Right atrium auricular region (tissue), 2 donors: ENCODE data around the gene DOCK2. TPM values are rescaled to one million over a fixed set of nuclear protein-coding genes. Genes with fewer than 3 reads are reported as not detected.

ENCODE experiments used
- DNase-seq: peaks from one replicate; pipeline ENCODE4 v3.0.0-alpha.2; 2019; ENCODE audit warnings: low spot score
- H3K27ac ChIP-seq, 2 donors: fragments of 200-600 bp; sonication (generic); 1 replicate in 1 of 2; 2 replicates in 1 of 2; pipeline ENCODE4 v1.5.1; 2016 to 2019
- H3K27me3 ChIP-seq, 2 donors: fragments of 200-600 bp; sonication (generic); one replicate each; pipeline versions ENCODE4 v1.5.1 to v1.6.0; 2017 to 2019
- H3K36me3 ChIP-seq: fragments of 200-600 bp; sonication (generic); one replicate; pipeline ENCODE4 v1.5.1; 2016
- H3K4me1 ChIP-seq, 2 donors: fragments of 200-600 bp; sonication (generic); one replicate each; pipeline versions ENCODE4 v1.5.1 to v1.6.0; 2017 to 2019
- H3K4me3 ChIP-seq, 2 donors: fragments of 200-600 bp; sonication (generic); 1 replicate in 1 of 2; 2 replicates in 1 of 2; pipeline ENCODE4 v1.5.1; 2017 to 2019; ENCODE audit warnings: mild to moderate bottlenecking in 1 of 2, moderate library complexity in 1 of 2
- H3K9me3 ChIP-seq, 2 donors: fragments of 200-600 bp; sonication (generic); one replicate each; pipeline ENCODE4 v1.5.1; 2019
- total RNA-seq, 2 donors: library from RNA; depleted of rRNA; stranded (reverse); fragments of >200 nt; gene quantifications; one replicate each; pipeline ENCODE4 v1.1.0, GENCODE V29; 2016
- TF ChIP-seq, protein P1 (sequence below), 2 donors: fragments of 200-600 bp; sonication (generic); IDR thresholded peaks; one replicate each; pipeline ENCODE4 v1.5.1; 2019; ENCODE audit warnings: antibody characterized with exemption in 2 of 2

The DOCK2 gene
- total RNA-seq, 2 donors from 2014 or later = 3.7 to 5.4 TPM

DNA sequence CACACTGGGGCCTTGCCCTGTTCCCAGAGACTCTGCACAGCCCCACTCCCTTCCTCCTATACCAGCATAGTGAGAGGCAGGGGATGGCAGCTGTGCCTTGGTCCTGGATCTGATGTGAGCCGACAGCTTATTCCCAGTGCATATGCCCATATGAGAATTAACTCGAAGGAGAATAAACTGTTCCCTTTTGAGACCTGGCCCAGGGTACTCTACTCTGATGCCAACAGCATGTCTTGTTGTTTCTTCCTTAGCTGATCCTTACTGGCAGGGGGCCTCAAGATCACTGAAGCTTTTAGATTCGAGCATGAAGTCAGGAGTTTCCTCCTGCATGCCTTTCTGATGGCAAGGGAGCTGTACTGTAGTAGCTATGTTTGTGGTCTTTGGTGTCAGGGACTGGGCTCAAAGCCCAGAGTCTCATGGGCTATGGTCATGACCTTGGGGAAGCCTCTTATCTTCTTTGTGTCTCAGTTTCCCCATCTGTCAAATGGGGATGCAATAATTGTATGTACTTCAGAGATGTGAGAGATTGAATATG, 57.1 kb downstream of the DOCK2 start:
- H3K36me3 ChIP-seq = no peaks in the 10 kb centered on the region
- TF ChIP-seq, protein P1, sequence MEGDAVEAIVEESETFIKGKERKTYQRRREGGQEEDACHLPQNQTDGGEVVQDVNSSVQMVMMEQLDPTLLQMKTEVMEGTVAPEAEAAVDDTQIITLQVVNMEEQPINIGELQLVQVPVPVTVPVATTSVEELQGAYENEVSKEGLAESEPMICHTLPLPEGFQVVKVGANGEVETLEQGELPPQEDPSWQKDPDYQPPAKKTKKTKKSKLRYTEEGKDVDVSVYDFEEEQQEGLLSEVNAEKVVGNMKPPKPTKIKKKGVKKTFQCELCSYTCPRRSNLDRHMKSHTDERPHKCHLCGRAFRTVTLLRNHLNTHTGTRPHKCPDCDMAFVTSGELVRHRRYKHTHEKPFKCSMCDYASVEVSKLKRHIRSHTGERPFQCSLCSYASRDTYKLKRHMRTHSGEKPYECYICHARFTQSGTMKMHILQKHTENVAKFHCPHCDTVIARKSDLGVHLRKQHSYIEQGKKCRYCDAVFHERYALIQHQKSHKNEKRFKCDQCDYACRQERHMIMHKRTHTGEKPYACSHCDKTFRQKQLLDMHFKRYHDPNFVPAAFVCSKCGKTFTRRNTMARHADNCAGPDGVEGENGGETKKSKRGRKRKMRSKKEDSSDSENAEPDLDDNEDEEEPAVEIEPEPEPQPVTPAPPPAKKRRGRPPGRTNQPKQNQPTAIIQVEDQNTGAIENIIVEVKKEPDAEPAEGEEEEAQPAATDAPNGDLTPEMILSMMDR (IDR thresholded peaks at IDR 0.05) = no peak

DNA sequence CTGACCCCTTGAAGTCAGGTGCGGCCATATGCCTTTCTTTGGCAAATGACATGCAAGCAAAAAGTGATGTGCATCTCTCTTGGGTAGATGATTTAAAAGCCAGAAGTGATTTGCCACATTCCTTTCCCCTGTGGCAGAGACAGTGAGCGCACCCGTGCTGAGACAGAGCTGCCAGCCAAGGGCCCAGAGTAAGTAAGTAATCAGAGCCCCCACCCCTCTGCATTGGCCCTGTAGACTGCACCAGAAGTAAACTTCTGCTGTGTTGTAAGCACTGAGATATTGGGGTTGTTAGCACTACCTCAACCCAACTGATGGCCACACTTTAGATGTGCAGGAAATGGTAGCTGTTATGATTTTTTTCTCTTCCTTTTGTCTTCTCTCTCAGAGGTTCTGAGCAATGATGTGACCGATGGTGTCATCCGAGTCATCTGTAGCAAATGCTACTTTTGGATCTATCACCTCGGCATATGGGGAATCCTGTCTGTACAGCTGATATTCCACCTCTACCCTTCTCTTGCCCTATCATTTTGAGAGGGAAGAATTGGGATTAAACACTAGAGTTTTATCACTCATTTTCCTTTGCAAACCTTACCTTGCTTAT, 58.0 kb downstream of the DOCK2 start:
- no peak for DNase-seq
- TF ChIP-seq, protein P1 (IDR thresholded peaks at IDR 0.05) = no peak
- no peak overlapping the region for H3K4me3 ChIP-seq
- H3K9me3 ChIP-seq = no peaks in the 10 kb centered on the region
- no peak overlapping the region for H3K27ac ChIP-seq
- peaks cover 0 to 5% of the 10 kb centered on the region in 2 donors for H3K4me1 ChIP-seq
- H3K36me3 ChIP-seq = no peaks in the 10 kb centered on the region
- H3K27me3 ChIP-seq = no peaks in the 10 kb centered on the region

More for the DNA sequence above, 57.1 kb downstream of the DOCK2 start:
- H3K4me1 ChIP-seq = peaks cover 0 to 5% of the 10 kb centered on the region in 2 donors
- H3K27ac ChIP-seq = no peak overlapping the region
- no peak for DNase-seq
- no peaks in the 10 kb centered on the region for H3K9me3 ChIP-seq
- no peak overlapping the region for H3K4me3 ChIP-seq
- no peaks in the 10 kb centered on the region for H3K27me3 ChIP-seq

DNA sequence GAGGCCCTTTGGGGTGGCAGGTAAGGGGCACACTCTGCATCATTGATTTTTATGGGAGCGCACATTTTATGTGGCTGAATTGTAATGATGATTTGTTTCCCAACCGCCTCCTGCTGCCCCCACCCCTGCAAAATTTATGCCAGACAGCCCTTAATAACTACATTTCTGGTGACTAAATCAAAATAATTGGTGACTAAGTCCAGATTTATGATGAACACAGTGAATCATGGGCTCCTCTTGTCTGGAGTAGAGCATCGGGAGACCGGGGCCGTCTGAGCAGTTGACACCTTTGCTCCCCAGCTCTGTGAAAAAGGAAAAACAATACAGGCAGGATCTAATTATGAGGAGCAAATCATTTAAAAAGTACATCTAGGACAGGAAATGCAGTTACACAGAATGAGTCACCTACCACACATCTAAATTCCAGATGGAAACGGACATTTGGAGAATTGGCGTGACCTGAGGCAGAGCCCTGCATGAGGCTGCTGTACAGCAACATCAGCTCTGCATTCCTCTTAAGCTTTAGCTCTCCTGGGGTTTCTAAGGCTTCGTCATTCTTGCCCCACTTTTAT, 58.9 kb downstream of the DOCK2 start:
- H3K27ac ChIP-seq = no peak overlapping the region

DNA sequence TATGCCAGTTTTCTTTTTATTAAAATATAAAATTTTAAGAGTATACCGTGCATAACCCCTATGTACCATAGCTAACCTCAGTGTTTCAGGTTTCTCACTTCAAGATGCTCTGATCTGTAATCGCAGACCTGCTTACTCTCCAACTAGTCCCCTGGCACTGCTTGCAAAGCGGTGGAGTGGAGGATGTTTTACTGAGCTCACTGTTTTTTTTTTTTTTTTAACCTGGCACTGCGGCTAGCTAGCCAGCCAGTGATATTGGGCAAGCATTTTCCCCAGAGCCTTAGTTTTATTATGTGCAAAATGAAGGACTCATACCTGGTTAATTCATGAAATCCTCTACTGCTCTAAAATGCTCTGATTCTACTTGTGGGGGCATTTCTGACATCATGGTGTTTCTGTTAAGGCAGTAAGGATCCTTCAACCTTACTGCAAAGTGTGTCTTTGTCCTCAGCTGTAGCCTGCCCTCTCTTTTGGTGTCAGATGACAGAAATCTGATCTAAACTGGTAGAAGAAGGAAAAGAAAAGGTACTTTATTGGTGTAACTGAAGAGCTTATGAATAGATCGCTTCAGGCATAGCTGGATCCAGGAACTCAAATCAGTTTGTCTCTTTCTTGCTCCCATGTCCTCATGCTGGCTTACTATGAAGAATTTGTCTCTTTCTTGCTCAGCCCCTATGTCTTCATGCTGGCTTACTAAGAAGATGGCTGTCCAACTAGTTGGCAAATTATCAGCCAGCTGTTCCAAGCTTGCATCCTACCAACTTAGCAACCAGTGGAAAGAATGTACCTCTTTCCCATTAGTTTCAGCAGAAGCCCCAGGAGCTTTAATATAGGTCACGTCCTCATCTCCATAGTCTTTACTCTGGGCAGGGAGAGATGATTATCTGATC, 59.8 kb downstream of the DOCK2 start:
- H3K4me3 ChIP-seq = no peak overlapping the region
- no peaks in the 10 kb centered on the region for H3K9me3 ChIP-seq
- TF ChIP-seq, protein P1 (IDR thresholded peaks at IDR 0.05) = no peak
- no peaks in the 10 kb centered on the region for H3K4me1 ChIP-seq
- DNase-seq = no peak
- no peaks in the 10 kb centered on the region for H3K36me3 ChIP-seq
- no peaks in the 10 kb centered on the region for H3K27me3 ChIP-seq
- no peak overlapping the region for H3K27ac ChIP-seq

More for the DNA sequence above, 58.9 kb downstream of the DOCK2 start:
- Histone ChIP-seq H3K36me3 (no peaks in the 10 kb centered on the region), H3K4me1 (peaks cover 0 to 5% of the 10 kb centered on the region in 2 donors), H3K9me3 (no peaks in the 10 kb centered on the region), H3K27me3 (no peaks in the 10 kb centered on the region), H3K4me3 (no peak overlapping the region)
- DNase-seq = no peak
- TF ChIP-seq, protein P1 (IDR thresholded peaks at IDR 0.05) = no peak

DNA sequence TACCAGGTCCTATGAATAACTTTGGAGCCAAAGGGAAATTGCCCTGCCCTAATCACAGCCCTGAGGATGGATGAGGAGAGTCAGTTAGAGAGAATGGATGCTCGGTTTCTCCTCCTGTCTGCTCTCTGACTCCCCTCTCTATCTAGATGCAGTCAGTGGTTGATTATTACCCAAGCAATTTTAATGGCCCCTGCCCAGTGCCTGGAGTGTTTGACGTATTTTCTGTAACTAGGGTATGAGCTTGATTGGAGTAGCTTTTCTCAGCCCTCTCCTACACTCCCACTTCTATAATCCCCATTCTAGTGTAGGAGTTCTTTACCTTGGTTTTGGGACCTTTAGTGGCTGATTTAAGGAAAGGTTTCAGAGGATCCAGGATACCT, 60.4 kb downstream of the DOCK2 start:
- TF ChIP-seq, protein P1 (IDR thresholded peaks at IDR 0.05) = no peak

More for the DNA sequence above, 60.4 kb downstream of the DOCK2 start:
- DNase-seq = no peak
- Histone ChIP-seq H3K27me3 (no peaks in the 10 kb centered on the region), H3K9me3 (no peaks in the 10 kb centered on the region), H3K4me3 (no peak overlapping the region), H3K36me3 (no peaks in the 10 kb centered on the region), H3K4me1 (no peaks in the 10 kb centered on the region), H3K27ac (no peak overlapping the region)
